HG03196 (cell line): ENCODE measurements around the gene BTG4.

Experiments
- ATAC-seq: cut with Tn5 transposase; IDR thresholded peaks from one replicate; pipeline ENCODE4 v1.9.1; 2021; ENCODE audit not compliant: unreplicated experiment

The BTG4 gene

GRCh38 chr11:111456086-111456858 is 55.9 kb downstream of the BTG4 start:
- no peak for ATAC-seq

GRCh38 chr11:111455291-111456085 is 56.7 kb downstream of the BTG4 start:
- no peak for ATAC-seq

GRCh38 chr11:111454561-111455192 is 57.5 kb downstream of the BTG4 start:
- no peak for ATAC-seq

GRCh38 chr11:111452817-111453552 is 59.2 kb downstream of the BTG4 start:
- no peak for ATAC-seq

- no peak for ATAC-seq
These were observed 60.0 kb downstream of the BTG4 start for GRCh38 chr11:111452146-111452545.

- peak; percentile 72 for ATAC-seq
These were observed 61.5 kb downstream of the BTG4 start for GRCh38 chr11:111450480-111451320.

GRCh38 chr11:111449696-111450479 is 62.3 kb downstream of the BTG4 start:
- no peak for ATAC-seq

GRCh38 chr11:111448831-111449557 is 63.2 kb downstream of the BTG4 start:
- ATAC-seq: no peak

GRCh38 chr11:111448414-111448813 is 63.8 kb downstream of the BTG4 start:
- ATAC-seq: no peak

GRCh38 chr11:111447931-111448330 is 64.3 kb downstream of the BTG4 start:
- ATAC-seq: no peak

- ATAC-seq: no peak
These were observed 65.1 kb downstream of the BTG4 start for GRCh38 chr11:111447112-111447471.

- ATAC-seq: peak; percentile 83
These were observed 65.6 kb downstream of the BTG4 start for GRCh38 chr11:111446404-111447111.

- ATAC-seq: no peak
These were observed 66.6 kb downstream of the BTG4 start for GRCh38 chr11:111445586-111445985.
